RWPE2 (cell line): ENCODE data around the gene ABCC4.

Experiments
- ATAC-seq: fragments of 200-7000 bp; cut with Tn5 transposase; 3 replicates; pipeline ENCODE4 v1.9.1; 2021; ENCODE audit warnings: low read depth
- DNase-seq: peaks from one replicate; pipeline ENCODE4 v3.0.0-alpha.2; 2020; ENCODE audit warnings: low spot score
- H3K27ac ChIP-seq: fragments of 450-650 bp; 2 replicates; pipeline ENCODE4 v1.5.1; 2017; ENCODE audit warnings: mild to moderate bottlenecking; ENCODE audit not compliant: poor library complexity, severe bottlenecking
- H3K27me3 ChIP-seq: fragments of 250-450 bp; sonication (Bioruptor Pico); 2 replicates; pipeline ENCODE4 v1.5.1; 2021; ENCODE audit warnings: mild to moderate bottlenecking, moderate library complexity; ENCODE audit not compliant: insufficient read depth, poor library complexity, severe bottlenecking
- H3K36me3 ChIP-seq: fragments of 250-450 bp; sonication (Bioruptor Pico); 2 replicates; pipeline ENCODE4 v1.5.1; 2020; ENCODE audit warnings: low read depth, mild to moderate bottlenecking, moderate library complexity
- H3K4me1 ChIP-seq: fragments of 250-450 bp; sonication (Bioruptor Pico); 2 replicates; pipeline ENCODE4 v1.5.1; 2021; ENCODE audit warnings: mild to moderate bottlenecking, moderate library complexity; ENCODE audit not compliant: insufficient read depth, poor library complexity, severe bottlenecking
- H3K4me3 ChIP-seq: fragments of 250-450 bp; sonication (Bioruptor Pico); 2 replicates; pipeline ENCODE4 v1.5.1; 2021; ENCODE audit warnings: mild to moderate bottlenecking, moderate library complexity; ENCODE audit not compliant: severe bottlenecking
- H3K9me3 ChIP-seq: fragments of 250-450 bp; sonication (Bioruptor Pico); 2 replicates; pipeline ENCODE4 v1.5.1; 2021; ENCODE audit warnings: mild to moderate bottlenecking, moderate library complexity; ENCODE audit not compliant: severe bottlenecking
- TF ChIP-seq, protein P1 (sequence below): fragments of 450-650 bp; IDR thresholded peaks from one replicate; pipeline ENCODE4 v1.5.1; 2017; ENCODE audit warnings: mild to moderate bottlenecking, moderate library complexity; ENCODE audit not compliant: poor library complexity, severe bottlenecking

Gene ABCC4

DNA sequence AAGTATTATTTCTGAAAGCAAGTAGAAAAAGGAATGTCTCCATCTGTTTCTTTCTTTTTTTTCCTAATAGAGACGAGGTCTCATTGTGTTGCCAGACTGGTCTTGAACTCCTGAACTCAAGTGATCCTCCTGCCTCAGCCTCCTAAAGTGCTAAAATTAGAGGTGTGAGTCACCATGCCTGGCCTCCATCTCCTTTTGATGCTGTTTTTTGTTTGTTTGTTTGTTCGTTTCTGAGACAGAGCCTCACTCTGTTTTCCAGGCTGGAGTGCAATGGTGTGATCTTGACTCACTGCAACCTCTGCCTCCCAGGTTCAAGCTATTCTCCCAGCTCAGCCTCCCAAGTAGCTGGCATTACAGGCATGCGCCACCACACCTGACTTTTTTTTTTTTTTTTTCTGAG, 14.5 kb upstream of the ABCC4 start:
- DNase-seq: no peak
- no peaks in the 10 kb centered on the region for H3K9me3 ChIP-seq
- H3K27me3 ChIP-seq: no peaks in the 10 kb centered on the region
- no peaks in the 10 kb centered on the region for H3K36me3 ChIP-seq
- H3K27ac ChIP-seq: no peak overlapping the region
- H3K4me3 ChIP-seq: no peak overlapping the region
- TF ChIP-seq, protein P1, sequence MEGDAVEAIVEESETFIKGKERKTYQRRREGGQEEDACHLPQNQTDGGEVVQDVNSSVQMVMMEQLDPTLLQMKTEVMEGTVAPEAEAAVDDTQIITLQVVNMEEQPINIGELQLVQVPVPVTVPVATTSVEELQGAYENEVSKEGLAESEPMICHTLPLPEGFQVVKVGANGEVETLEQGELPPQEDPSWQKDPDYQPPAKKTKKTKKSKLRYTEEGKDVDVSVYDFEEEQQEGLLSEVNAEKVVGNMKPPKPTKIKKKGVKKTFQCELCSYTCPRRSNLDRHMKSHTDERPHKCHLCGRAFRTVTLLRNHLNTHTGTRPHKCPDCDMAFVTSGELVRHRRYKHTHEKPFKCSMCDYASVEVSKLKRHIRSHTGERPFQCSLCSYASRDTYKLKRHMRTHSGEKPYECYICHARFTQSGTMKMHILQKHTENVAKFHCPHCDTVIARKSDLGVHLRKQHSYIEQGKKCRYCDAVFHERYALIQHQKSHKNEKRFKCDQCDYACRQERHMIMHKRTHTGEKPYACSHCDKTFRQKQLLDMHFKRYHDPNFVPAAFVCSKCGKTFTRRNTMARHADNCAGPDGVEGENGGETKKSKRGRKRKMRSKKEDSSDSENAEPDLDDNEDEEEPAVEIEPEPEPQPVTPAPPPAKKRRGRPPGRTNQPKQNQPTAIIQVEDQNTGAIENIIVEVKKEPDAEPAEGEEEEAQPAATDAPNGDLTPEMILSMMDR: no peak
- H3K4me1 ChIP-seq: peaks cover 7% of the 10 kb centered on the region
- ATAC-seq: no peak

DNA sequence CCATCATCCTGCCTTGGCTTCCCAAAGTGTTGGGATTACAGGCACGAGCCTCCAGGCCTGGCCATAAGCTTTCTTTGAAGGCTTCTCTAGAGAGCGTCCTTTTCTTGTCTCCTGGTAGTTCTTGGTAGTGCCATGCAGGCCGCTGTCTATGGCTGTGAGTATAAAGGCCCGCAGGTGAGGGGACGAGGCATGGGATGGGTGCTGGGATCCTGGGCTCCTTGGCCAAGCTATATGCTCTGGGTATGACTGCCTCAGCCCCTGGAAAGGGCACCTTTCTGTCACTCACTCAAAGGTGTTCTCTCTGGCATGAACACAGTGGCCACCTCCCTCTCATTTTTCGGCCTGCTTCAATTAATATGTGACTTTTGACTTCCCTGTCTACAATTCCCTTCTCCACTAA, 6.3 kb upstream of the ABCC4 start:
- H3K36me3 ChIP-seq: no peaks in the 10 kb centered on the region
- TF ChIP-seq, protein P1: no peak
- H3K27me3 ChIP-seq: no peaks in the 10 kb centered on the region
- no peaks in the 10 kb centered on the region for H3K9me3 ChIP-seq
- ATAC-seq (no peak), DNase-seq (no peak)
- no peak overlapping the region for H3K4me3 ChIP-seq
- no peaks in the 10 kb centered on the region for H3K4me1 ChIP-seq
- no peak overlapping the region for H3K27ac ChIP-seq

DNA sequence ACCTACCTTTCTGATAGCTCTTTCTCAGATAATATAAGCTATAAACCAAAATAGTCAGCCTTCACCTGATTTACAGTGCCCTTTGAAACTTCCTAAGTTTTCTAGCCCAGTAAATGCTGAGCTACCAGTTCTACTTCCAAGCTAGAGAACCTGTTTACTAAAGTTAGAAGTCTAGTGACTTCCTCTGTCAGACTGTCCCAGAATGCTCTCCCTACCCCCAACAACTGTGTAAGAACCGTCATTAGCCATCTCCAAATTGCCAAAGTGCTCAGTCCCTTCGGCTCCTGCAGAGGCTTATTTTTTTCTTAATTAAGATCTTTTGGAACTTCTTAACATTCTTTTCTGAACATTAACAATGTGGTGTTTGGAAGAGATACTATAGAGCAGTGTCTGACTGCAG, 3.2 kb upstream of the ABCC4 start:
- Histone ChIP-seq H3K4me1 (peaks cover 7% of the 10 kb centered on the region), H3K27ac (no peak overlapping the region), H3K27me3 (no peaks in the 10 kb centered on the region), H3K36me3 (no peaks in the 10 kb centered on the region), H3K9me3 (no peaks in the 10 kb centered on the region), H3K4me3 (no peak overlapping the region)
- ATAC-seq (no peak), DNase-seq (no peak)
- TF ChIP-seq, protein P1: no peak

DNA sequence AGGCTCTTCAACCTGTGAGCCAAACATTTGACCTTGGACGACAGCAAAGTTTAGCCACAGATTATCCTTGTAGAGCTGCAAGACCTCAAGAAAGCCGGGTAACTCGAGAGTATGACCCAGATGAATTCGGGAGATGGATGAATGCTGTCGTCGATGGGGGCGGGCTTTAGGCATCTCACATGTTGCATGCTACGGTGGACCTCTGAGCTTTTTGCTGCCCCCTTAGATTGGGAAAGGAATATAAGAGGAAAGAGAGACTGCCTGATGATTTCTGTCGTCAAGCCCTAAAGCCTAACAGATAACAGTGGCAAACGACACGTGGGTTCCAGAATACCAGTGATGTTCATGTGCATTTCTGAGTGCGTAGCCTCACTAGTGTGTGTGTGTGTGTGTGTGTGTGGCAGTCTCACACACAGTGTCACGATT, 730 bp upstream of the ABCC4 start:
- Histone ChIP-seq H3K27me3 (no peaks in the 10 kb centered on the region), H3K4me3 (peak overlapping the region; percentile 53), H3K36me3 (no peaks in the 10 kb centered on the region), H3K4me1 (peaks cover 10% of the 10 kb centered on the region), H3K9me3 (no peaks in the 10 kb centered on the region), H3K27ac (no peak overlapping the region)
- ATAC-seq (no peak), DNase-seq (no peak)
- TF ChIP-seq, protein P1: no peak

DNA sequence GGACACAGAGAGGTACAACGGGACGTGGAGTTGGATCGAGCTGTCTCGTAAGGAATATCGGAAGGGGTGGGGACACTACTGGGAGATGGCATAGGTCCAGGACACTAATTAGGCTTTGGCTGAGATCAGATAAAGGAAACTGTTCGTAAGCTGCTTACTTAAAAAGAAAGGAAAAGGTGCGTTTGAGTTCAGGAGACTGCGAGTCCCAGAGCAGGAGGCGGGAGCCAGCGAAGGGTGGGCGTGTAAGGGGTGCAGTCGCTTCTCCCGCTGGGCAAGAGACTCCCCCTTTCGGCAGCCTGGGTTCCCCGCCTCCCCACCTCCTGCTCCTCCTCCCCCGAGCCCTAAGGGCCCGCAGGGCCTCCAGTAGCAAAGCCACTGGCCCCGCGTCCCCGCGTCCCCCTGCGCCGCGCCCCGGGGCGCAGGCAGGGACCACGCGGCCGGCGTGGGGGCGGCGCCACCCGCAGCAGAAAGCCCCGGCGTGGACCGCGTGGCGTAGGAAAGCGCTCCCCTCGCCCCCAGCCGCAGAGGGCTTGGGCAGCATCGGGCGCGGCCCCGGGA, 547 bp downstream of the ABCC4 start:
- TF ChIP-seq, protein P1: peak; percentile 43
- Histone ChIP-seq H3K9me3 (no peaks in the 10 kb centered on the region), H3K27me3 (no peaks in the 10 kb centered on the region), H3K27ac (peak overlapping the region; percentile 55), H3K36me3 (no peaks in the 10 kb centered on the region), H3K4me3 (peak overlapping the region; percentile 53), H3K4me1 (peaks cover 10% of the 10 kb centered on the region)
- DNase-seq (peak; percentile 73), ATAC-seq (peak; percentile 40)
